ENCODE results near the gene PADI6.
A peak's percentile ranks its signal among the peaks of the same experiment; 100 is the strongest.

PADI6 gene

GRCh38 chr1:17436380-17437174 is 64.6 kb downstream of the PADI6 start:
- no peak for DNase-seq

DNA sequence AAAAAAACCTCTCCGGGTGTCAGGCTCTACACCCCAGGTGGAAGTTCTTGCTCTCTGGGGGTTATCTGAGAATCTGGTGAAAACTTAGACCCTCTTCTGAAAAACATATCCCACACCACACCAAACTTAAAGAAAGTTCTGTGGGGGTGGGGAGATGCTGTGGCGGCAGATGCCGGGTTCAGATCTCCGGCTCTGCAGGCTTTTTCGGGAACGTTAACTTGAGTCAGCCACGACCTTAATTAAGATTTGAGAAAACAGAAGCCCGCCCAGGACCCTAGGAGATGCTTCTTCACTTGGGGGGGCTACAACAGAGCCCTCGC is 65.2 kb downstream of the PADI6 start:
- DNase-seq, result peak; percentile 73

- DNase-seq, result no peak
Observed at GRCh38 chr1:17437580-17438317, 65.8 kb downstream of the PADI6 start.

DNA sequence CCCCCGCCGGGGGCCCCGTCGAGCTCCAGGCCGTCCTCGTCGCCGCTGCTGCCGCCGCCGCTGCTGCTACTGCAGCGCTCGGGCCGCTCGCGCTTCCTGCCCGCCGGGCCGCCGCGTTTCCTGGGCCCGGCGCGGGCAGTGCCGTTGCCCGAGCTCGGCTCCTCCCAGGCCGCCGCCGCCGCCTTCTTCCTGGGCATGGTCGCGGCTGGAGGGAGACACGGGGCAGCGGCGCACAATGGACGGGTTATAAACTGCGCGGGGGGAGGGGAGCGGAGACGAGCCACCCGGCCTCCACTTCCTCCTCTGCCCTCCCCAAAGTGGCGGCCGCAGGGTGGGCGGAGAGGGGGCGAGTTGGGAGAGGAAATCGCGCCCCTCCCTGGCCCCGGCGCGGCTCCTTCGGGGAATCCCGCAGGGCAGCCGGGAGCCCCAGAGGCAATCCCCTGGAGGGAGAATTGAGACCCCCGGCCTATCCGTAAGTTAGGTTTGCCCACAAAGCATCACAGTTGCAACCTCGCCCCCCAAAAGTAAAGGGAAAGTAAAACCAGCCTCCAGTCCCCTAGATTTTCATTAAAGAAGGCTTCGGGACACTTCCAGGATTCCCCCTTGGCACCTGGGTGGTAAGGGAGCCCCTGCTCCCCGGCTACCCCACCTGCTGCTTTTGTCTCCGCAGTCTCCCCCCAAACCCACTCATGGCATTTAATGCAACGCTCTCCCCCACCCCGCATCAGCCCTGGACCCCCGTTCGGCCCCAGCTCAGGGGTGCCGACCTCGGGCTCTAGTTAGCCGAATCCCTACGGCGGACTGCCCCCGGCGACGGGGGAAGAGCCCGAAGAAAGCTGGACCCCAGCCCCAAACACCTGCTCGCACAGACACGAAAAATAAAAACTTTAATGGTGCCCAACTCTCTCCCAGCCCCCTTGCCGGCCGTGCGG is 66.6 kb downstream of the PADI6 start:
- peak; percentile 75 for DNase-seq

GRCh38 chr1:17439250-17440073 is 67.5 kb downstream of the PADI6 start, which contains the start of gene RCC2:
Gene RCC2, minus strand, starts transcription at chr1:17439677. Its CDS starts 1,163 bp downstream, at chr1:17438514.
- peak; percentile 71 for DNase-seq

DNA sequence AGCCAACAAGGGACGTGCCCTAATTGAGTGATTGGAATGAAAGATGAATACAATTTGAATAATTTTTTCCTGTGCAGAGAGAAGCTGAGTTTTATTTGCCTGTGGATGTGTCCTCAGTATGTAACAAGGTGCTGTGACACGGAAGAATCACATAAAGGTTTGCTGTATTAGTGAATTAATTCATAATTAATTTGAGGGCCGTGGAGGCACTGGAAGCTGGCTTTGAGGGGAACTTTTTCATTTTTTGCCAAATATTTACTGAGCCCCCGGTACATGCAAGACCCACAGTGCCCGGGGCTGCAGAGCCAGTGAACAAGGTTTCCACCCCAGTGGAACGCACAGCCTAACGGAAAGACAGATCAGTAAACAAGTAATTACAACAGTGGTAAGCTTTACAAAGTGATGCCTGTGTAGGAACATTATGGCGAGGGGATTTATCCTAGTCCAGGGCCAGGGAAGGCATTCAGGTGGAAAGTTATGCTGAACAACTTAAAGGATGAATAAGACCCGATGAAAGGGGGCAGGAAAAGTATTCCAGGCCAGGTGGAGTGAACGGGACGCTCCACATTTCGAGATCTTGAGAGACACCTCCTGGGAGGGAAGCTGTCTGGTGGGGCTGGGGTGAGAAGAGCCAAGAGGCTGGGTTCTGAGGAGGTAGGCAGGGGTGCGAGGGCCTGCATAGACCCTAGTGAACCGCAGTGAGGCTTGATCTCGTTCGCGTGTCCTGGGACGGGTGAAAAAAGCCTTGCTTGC is 68.3 kb downstream of the PADI6 start:
- DNase-seq, result no peak

- no peak for DNase-seq
Observed at GRCh38 chr1:17440827-17441168, 68.8 kb downstream of the PADI6 start.

DNA sequence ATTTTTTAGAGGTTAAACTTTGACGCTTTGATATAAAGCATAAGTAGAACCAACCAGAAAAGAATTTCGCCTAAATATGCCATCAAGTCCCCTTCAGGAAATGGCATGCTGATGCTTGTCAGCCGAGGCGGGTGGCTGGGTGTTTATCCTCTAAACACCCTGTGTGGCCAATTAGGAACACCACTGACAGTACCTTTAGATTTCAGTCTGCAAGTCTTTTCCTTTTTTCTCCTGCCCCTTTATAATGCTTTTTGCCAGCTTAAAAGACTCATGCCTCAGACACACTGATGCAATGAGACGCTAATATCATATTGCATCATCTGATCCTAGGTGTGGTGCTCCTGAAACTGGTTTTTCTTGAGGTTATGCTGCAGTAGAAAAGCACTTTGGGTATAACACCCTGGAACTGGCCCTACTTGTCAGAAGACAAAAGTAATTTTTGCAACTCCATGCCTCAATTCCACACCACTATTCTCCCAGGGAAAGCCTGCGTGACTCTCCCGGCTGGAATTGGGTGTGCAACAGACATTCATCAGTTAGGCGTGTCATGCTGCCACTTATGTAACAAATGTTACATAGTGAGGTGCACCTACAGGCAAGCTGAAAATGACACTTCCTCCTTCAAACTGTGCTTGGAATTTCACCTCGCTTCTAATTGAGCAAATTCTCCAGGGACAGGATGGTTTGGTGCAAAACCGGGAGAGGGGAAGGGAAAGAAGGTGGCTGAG is 69.4 kb downstream of the PADI6 start:
- DNase-seq, result no peak

GRCh38 chr1:17441993-17442357 is 70.0 kb downstream of the PADI6 start:
- no peak for DNase-seq

GRCh38 chr1:17442841-17443240 is 70.8 kb downstream of the PADI6 start:
- DNase-seq, result no peak

DNA sequence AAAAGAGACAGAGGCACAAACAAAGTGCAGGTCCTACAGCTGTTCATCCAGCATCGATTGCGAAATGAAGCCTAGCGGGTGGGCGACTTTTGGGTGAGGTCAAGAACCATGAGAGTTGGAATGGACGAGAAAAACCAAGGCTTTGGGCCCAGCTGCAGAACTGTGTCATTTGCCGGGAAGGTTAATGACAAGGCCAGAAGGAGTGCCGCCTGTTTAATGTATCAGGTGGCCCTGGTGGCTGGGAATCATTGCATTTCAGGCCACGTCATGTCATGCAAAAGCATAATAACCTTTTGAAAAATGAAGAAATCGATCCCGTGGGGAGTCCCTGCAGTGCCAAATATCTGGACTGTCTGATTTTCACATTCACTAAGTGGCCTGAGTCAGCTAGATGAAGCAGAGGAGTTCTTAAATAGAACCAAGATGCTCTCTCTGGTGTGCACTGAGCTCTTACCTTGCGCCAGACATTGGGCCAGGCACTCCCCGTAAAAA is 75.6 kb downstream of the PADI6 start:
- no peak for DNase-seq

Data from right kidney (tissue), 1 donor.